ENCODE results near the gene FGF10. TPM values are rescaled to one million over a fixed set of nuclear protein-coding genes. Genes with fewer than 3 reads are reported as not detected.
A peak's percentile ranks its signal among the peaks of the same experiment; 100 is the strongest.

The FGF10 gene
- total RNA-seq, 1 experiment from 2014 or later: not detected

DNA sequence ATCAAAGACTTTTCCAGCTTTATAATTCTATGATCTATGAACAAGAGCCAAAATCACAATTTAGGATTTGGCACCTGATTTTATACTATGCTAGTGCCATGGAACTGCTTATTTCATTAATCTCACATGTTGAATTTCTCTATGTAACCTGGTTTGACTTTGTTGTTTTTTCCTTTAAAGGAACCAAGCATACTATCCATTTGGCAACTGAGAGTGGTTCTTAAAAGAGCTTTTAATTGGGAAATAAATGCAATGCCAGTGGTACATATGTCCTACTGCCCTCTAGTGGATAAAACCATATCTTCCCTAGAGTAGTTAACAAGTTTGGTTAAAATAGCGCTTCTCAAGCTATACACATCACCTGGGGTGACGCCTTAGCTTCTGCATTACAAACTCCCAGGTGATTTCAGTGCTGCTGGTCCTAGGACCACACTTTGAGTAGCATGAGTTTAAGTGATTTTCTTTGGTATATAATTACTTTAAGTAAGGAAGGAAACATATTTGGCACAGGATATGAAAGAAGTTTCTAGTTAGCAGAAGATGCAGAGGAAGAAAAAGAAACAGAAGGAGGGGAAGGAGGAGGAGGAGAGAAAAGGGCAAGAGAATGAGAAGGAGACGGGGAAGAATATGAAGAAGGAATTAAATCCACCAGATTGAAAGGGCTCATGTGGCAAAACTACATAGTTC lies 56.8 kb downstream of the FGF10 start:
- BruUV-seq (replicated peaks): no TSS peak
- no peak overlapping the region for H3K4me2 ChIP-seq (ENCODE audit: low read length)
- DNase-seq: peak; percentile 82
- CTCF ChIA-PET: interaction anchor here (0.5 to 1.1 kb wide), 7 partner anchors 97 to 1054 kb away, joined by 3 to 10 read pairs (median 9); no protein-coding TSS in a partner anchor
- POLR2A ChIA-PET (ENCODE audit: unreplicated experiment): no interaction called here
- no peaks in the 10 kb centered on the region for H3K36me3 ChIP-seq (ENCODE audit: low read depth, low read length)
- H4K20me1 ChIP-seq (ENCODE audit: low read length): no peaks in the 10 kb centered on the region
- H3K4me1 ChIP-seq (ENCODE audit: insufficient read depth, low read length): no peaks in the 10 kb centered on the region
- H3K79me2 ChIP-seq (ENCODE audit: low read length): no peaks in the 10 kb centered on the region
- no peak overlapping the region for H3K27ac ChIP-seq (ENCODE audit: low read length)
- no peaks in the 10 kb centered on the region for H3K9me3 ChIP-seq (ENCODE audit: low read length)
- peaks cover 17% of the 10 kb centered on the region for H3K27me3 ChIP-seq (ENCODE audit: low read length)
- ATAC-seq: peak; percentile 65
- H3K9ac ChIP-seq (ENCODE audit: low read length): no peak overlapping the region
- TF ChIP-seq, protein P1, sequence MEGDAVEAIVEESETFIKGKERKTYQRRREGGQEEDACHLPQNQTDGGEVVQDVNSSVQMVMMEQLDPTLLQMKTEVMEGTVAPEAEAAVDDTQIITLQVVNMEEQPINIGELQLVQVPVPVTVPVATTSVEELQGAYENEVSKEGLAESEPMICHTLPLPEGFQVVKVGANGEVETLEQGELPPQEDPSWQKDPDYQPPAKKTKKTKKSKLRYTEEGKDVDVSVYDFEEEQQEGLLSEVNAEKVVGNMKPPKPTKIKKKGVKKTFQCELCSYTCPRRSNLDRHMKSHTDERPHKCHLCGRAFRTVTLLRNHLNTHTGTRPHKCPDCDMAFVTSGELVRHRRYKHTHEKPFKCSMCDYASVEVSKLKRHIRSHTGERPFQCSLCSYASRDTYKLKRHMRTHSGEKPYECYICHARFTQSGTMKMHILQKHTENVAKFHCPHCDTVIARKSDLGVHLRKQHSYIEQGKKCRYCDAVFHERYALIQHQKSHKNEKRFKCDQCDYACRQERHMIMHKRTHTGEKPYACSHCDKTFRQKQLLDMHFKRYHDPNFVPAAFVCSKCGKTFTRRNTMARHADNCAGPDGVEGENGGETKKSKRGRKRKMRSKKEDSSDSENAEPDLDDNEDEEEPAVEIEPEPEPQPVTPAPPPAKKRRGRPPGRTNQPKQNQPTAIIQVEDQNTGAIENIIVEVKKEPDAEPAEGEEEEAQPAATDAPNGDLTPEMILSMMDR (conservative IDR thresholded peaks at IDR 0.05; ENCODE audit: low read depth, low read length): peak; percentile 91
- TF ChIP-seq EZH2 (IDR thresholded peaks at IDR 0.05; ENCODE audit: low read length, unreplicated experiment): no peak
- no peak for TF ChIP-seq EZH2phosphoT487 (IDR thresholded peaks at IDR 0.05; ENCODE audit: borderline replicate concordance, low read length)
- intact Hi-C loops (cut with micrococcal nuclease): loop anchor here (10.0 kb wide), 1 partner anchor 698 kb away; no protein-coding TSS in a partner anchor
- H2AFZ ChIP-seq (ENCODE audit: low read length): no peak overlapping the region
- no peaks in the 10 kb centered on the region for H3K9me2 ChIP-seq (replicated peaks; ENCODE audit: low read length)
- H3K4me3 ChIP-seq (ENCODE audit: low read length): no peak overlapping the region
- H3F3A ChIP-seq (ENCODE audit: low read length, unreplicated experiment): no peaks in the 10 kb centered on the region

DNA sequence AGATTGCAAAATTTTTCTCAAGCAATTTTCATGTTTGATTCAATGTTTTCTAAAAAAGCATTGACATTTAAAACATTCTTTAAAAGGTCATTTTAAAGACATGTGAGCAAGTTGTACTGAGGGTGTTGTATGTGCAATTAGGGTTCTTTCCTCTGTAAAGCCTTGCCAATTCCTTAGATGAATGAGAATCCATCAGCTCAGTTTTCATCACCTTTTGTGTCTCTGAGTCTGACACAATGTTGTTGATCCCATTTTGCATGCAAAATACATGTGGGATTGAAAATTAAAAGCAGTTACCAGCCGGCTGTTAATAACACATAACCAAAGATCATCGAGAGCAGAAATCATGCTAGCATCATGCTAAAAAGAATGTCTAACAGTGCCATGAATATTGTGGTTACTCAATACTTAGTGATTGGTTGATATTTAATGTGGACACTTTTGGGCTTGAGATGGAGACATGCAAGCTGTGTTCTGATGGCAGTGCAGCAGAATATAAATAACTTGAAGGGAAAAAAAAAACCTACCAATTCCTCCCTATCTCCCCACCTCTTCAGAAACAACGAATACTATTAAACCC lies 57.7 kb downstream of the FGF10 start:
- BruUV-seq (replicated peaks): no TSS peak
- no peak overlapping the region for H3K4me3 ChIP-seq (ENCODE audit: low read length)
- no peaks in the 10 kb centered on the region for H3K9me2 ChIP-seq (replicated peaks; ENCODE audit: low read length)
- ATAC-seq (no peak), DNase-seq (no peak)
- no peak overlapping the region for H3K27ac ChIP-seq (ENCODE audit: low read length)
- no peaks in the 10 kb centered on the region for H3K9me3 ChIP-seq (ENCODE audit: low read length)
- no peaks in the 10 kb centered on the region for H3K36me3 ChIP-seq (ENCODE audit: low read depth, low read length)
- H3K9ac ChIP-seq (ENCODE audit: low read length): no peak overlapping the region
- ChIA-PET POLR2A (ENCODE audit: unreplicated experiment) (no interaction called here), CTCF (interaction anchor here (0.5 to 1.1 kb wide), 5 partner anchors 601 to 1055 kb away, joined by 3 to 10 read pairs (median 9); no protein-coding TSS in a partner anchor)
- no peaks in the 10 kb centered on the region for H3K4me1 ChIP-seq (ENCODE audit: insufficient read depth, low read length)
- intact Hi-C loops (cut with micrococcal nuclease): loop anchor here (10.0 kb wide), 1 partner anchor 697 kb away; no protein-coding TSS in a partner anchor
- no peaks in the 10 kb centered on the region for H4K20me1 ChIP-seq (ENCODE audit: low read length)
- peaks cover 11% of the 10 kb centered on the region; the same call in 1 of the 2 replicates for H3K27me3 ChIP-seq (ENCODE audit: low read length)
- no peak overlapping the region for H2AFZ ChIP-seq (ENCODE audit: low read length)
- H3F3A ChIP-seq (ENCODE audit: low read length, unreplicated experiment): no peaks in the 10 kb centered on the region
- H3K79me2 ChIP-seq (ENCODE audit: low read length): no peaks in the 10 kb centered on the region
- TF ChIP-seq, protein P1 (conservative IDR thresholded peaks at IDR 0.05; ENCODE audit: low read depth, low read length): no peak
- TF ChIP-seq EZH2phosphoT487 (IDR thresholded peaks at IDR 0.05; ENCODE audit: borderline replicate concordance, low read length) (no peak), EZH2 (IDR thresholded peaks at IDR 0.05; ENCODE audit: low read length, unreplicated experiment) (no peak)
- no peak overlapping the region for H3K4me2 ChIP-seq (ENCODE audit: low read length)

DNA sequence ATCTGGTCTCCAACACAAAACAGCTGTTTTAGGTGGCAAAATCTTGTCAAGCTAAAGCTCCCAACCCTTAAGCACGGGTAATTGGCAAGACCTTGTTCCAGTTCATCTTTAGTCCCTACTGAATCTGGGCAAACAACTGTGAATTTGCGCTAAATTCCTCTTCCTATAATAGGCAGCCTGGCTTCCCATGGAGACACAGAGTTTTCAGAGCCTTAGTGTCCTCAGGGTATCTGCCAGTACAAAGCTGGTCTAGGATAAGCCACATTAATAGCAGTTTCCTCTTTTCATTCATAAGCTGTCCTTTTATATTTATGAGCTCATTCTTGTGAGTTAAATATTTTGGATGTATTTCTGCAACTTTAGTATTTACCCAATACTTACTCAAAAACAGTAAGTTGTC lies 59.5 kb downstream of the FGF10 start:
- Histone ChIP-seq H3K27me3 (ENCODE audit: low read length) (peaks cover 11% of the 10 kb centered on the region; the same call in 1 of the 2 replicates), H3K79me2 (ENCODE audit: low read length) (no peaks in the 10 kb centered on the region), H3K4me3 (ENCODE audit: low read length) (no peak overlapping the region), H3K36me3 (ENCODE audit: low read depth, low read length) (no peaks in the 10 kb centered on the region), H4K20me1 (ENCODE audit: low read length) (no peaks in the 10 kb centered on the region), H3K9me3 (ENCODE audit: low read length) (no peaks in the 10 kb centered on the region), H2AFZ (ENCODE audit: low read length) (no peak overlapping the region), H3K4me1 (ENCODE audit: insufficient read depth, low read length) (no peaks in the 10 kb centered on the region), H3K9me2 (replicated peaks; ENCODE audit: low read length) (no peaks in the 10 kb centered on the region), H3K27ac (ENCODE audit: low read length) (no peak overlapping the region), H3K9ac (ENCODE audit: low read length) (no peak overlapping the region), H3K4me2 (ENCODE audit: low read length) (no peak overlapping the region), H3F3A (ENCODE audit: low read length, unreplicated experiment) (no peaks in the 10 kb centered on the region)
- intact Hi-C loops (cut with micrococcal nuclease): loop anchor here (10.0 kb wide), 1 partner anchor 695 kb away; no protein-coding TSS in a partner anchor
- ChIA-PET CTCF (no interaction called here), POLR2A (ENCODE audit: unreplicated experiment) (no interaction called here)
- ATAC-seq (no peak), DNase-seq (no peak)
- no TSS peak for BruUV-seq (replicated peaks)
- TF ChIP-seq EZH2phosphoT487 (IDR thresholded peaks at IDR 0.05; ENCODE audit: borderline replicate concordance, low read length): no peak

All from PC-3 (cell line).